HG02798 (cell line): ENCODE measurements around the gene MTMR1.

ENCODE experiments used
- ATAC-seq: cut with Tn5 transposase; IDR thresholded peaks from one replicate; pipeline ENCODE4 v1.9.1; 2021; ENCODE audit warnings: mild to moderate bottlenecking; ENCODE audit not compliant: unreplicated experiment, poor library complexity

Gene MTMR1

GRCh38 chrX:150696331-150696730, 3.1 kb downstream of the MTMR1 start:
- ATAC-seq, result no peak

GRCh38 chrX:150696866-150697265, 3.7 kb downstream of the MTMR1 start:
- ATAC-seq, result no peak

GRCh38 chrX:150697641-150698040, 4.4 kb downstream of the MTMR1 start:
- no peak for ATAC-seq

GRCh38 chrX:150698981-150699380, 5.8 kb downstream of the MTMR1 start:
- no peak for ATAC-seq

GRCh38 chrX:150700107-150700506, 6.9 kb downstream of the MTMR1 start:
- no peak for ATAC-seq

GRCh38 chrX:150701377-150701776, 8.2 kb downstream of the MTMR1 start:
- no peak for ATAC-seq

- ATAC-seq, result no peak
Observed at GRCh38 chrX:150702966-150703694, 9.9 kb downstream of the MTMR1 start.

GRCh38 chrX:150703695-150703974, 10.4 kb downstream of the MTMR1 start:
- ATAC-seq, result no peak

- no peak for ATAC-seq
Observed at GRCh38 chrX:150704030-150704613, 10.9 kb downstream of the MTMR1 start.

- ATAC-seq, result no peak
Observed at GRCh38 chrX:150712619-150713018, 19.4 kb downstream of the MTMR1 start.

GRCh38 chrX:150715184-150715583, 22.0 kb downstream of the MTMR1 start:
- no peak for ATAC-seq

GRCh38 chrX:150719621-150720020, 26.4 kb downstream of the MTMR1 start:
- ATAC-seq, result no peak

GRCh38 chrX:150729956-150730355, 36.8 kb downstream of the MTMR1 start:
- ATAC-seq, result no peak

- no peak for ATAC-seq
Observed at GRCh38 chrX:150730719-150731118, 37.5 kb downstream of the MTMR1 start.

- no peak for ATAC-seq
Observed at GRCh38 chrX:150731795-150732194, 38.6 kb downstream of the MTMR1 start.

GRCh38 chrX:150736475-150736874, 43.3 kb downstream of the MTMR1 start:
- no peak for ATAC-seq

GRCh38 chrX:150752124-150752523, 58.9 kb downstream of the MTMR1 start:
- no peak for ATAC-seq

- ATAC-seq, result no peak
Observed at GRCh38 chrX:150753357-150753756, 60.2 kb downstream of the MTMR1 start.

GRCh38 chrX:150753968-150754367, 60.8 kb downstream of the MTMR1 start:
- no peak for ATAC-seq

- no peak for ATAC-seq
Observed at GRCh38 chrX:150757371-150757770, 64.2 kb downstream of the MTMR1 start.

- ATAC-seq, result no peak
Observed at GRCh38 chrX:150759568-150760416, 66.6 kb downstream of the MTMR1 start.
